Measurements from ENCODE around the gene SLIT3. TPM values are rescaled to one million over a fixed set of nuclear protein-coding genes. Genes with fewer than 3 reads are reported as not detected.

Gene SLIT3
- total and polyA plus RNA-seq, 2 donors: 8.4 to 9.2 TPM

- DNase-seq (ENCODE audit: low read depth in 6 of 9, low spot score in 9 of 9): no peak
- H3K4me3 ChIP-seq (ENCODE audit: low read length in 2 of 2): no peak overlapping the region
Measured at GRCh38 chr5:169185626-169186025, 115.3 kb downstream of the SLIT3 start.

GRCh38 chr5:169183576-169183975 is 117.4 kb downstream of the SLIT3 start:
- no peaks in the 10 kb centered on the region for H3K36me3 ChIP-seq (ENCODE audit: control insufficient read depth in 2 of 2, insufficient read depth in 2 of 2, low read length in 1 of 2)
- no peaks in the 10 kb centered on the region for H3K9me3 ChIP-seq (ENCODE audit: control insufficient read depth in 2 of 2, insufficient read depth in 1 of 2, low read length in 1 of 2)
- H3K27me3 ChIP-seq (ENCODE audit: control insufficient read depth in 2 of 2, insufficient read depth in 1 of 2, low read length in 1 of 2): no peaks in the 10 kb centered on the region
- DNase-seq (ENCODE audit: low read depth in 6 of 9, low spot score in 9 of 9): no peak
- H3K27ac ChIP-seq (ENCODE audit: low read depth in 1 of 2, low read length in 1 of 2): no peak overlapping the region
- no peak overlapping the region for H3K4me3 ChIP-seq (ENCODE audit: low read length in 2 of 2)
- H3K4me1 ChIP-seq (ENCODE audit: control insufficient read depth in 2 of 2, insufficient read depth in 2 of 2, low read length in 2 of 2): no peaks in the 10 kb centered on the region

More at GRCh38 chr5:169185626-169186025, 115.3 kb downstream of the SLIT3 start:
- H3K27ac ChIP-seq (ENCODE audit: low read depth in 1 of 2, low read length in 1 of 2): no peak overlapping the region
- H3K4me1 ChIP-seq (ENCODE audit: control insufficient read depth in 2 of 2, insufficient read depth in 2 of 2, low read length in 2 of 2): no peaks in the 10 kb centered on the region
- 92% methylated on average over 3 of the region's 3 CpGs for WGBS
- no peaks in the 10 kb centered on the region for H3K27me3 ChIP-seq (ENCODE audit: control insufficient read depth in 2 of 2, insufficient read depth in 1 of 2, low read length in 1 of 2)
- no peaks in the 10 kb centered on the region for H3K9me3 ChIP-seq (ENCODE audit: control insufficient read depth in 2 of 2, insufficient read depth in 1 of 2, low read length in 1 of 2)
- H3K36me3 ChIP-seq (ENCODE audit: control insufficient read depth in 2 of 2, insufficient read depth in 2 of 2, low read length in 1 of 2): no peaks in the 10 kb centered on the region

- Histone ChIP-seq H3K4me3 (ENCODE audit: low read length in 2 of 2) (no peak overlapping the region), H3K27ac (ENCODE audit: low read depth in 1 of 2, low read length in 1 of 2) (no peak overlapping the region), H3K4me1 (ENCODE audit: control insufficient read depth in 2 of 2, insufficient read depth in 2 of 2, low read length in 2 of 2) (no peaks in the 10 kb centered on the region), H3K36me3 (ENCODE audit: control insufficient read depth in 2 of 2, insufficient read depth in 2 of 2, low read length in 1 of 2) (no peaks in the 10 kb centered on the region), H3K9me3 (ENCODE audit: control insufficient read depth in 2 of 2, insufficient read depth in 1 of 2, low read length in 1 of 2) (no peaks in the 10 kb centered on the region), H3K27me3 (ENCODE audit: control insufficient read depth in 2 of 2, insufficient read depth in 1 of 2, low read length in 1 of 2) (no peaks in the 10 kb centered on the region)
- 89% methylated on average over 4 of the region's 4 CpGs for WGBS
- DNase-seq (ENCODE audit: low read depth in 6 of 9, low spot score in 9 of 9): no peak
Measured at GRCh38 chr5:169182797-169183196, 118.1 kb downstream of the SLIT3 start.

GRCh38 chr5:169181814-169182213 is 119.1 kb downstream of the SLIT3 start:
- Histone ChIP-seq H3K27me3 (ENCODE audit: control insufficient read depth in 2 of 2, insufficient read depth in 1 of 2, low read length in 1 of 2) (no peaks in the 10 kb centered on the region), H3K4me3 (ENCODE audit: low read length in 2 of 2) (no peak overlapping the region), H3K4me1 (ENCODE audit: control insufficient read depth in 2 of 2, insufficient read depth in 2 of 2, low read length in 2 of 2) (no peaks in the 10 kb centered on the region), H3K27ac (ENCODE audit: low read depth in 1 of 2, low read length in 1 of 2) (no peak overlapping the region), H3K36me3 (ENCODE audit: control insufficient read depth in 2 of 2, insufficient read depth in 2 of 2, low read length in 1 of 2) (no peaks in the 10 kb centered on the region), H3K9me3 (ENCODE audit: control insufficient read depth in 2 of 2, insufficient read depth in 1 of 2, low read length in 1 of 2) (no peaks in the 10 kb centered on the region)
- no peak for DNase-seq (ENCODE audit: low read depth in 6 of 9, low spot score in 9 of 9)
- WGBS: 79% methylated on average over 8 of the region's 8 CpGs

- H3K9me3 ChIP-seq (ENCODE audit: control insufficient read depth in 2 of 2, insufficient read depth in 1 of 2, low read length in 1 of 2): no peaks in the 10 kb centered on the region
- WGBS: 44% methylated on average over 3 of the region's 3 CpGs
- H3K27ac ChIP-seq (ENCODE audit: low read depth in 1 of 2, low read length in 1 of 2): no peak overlapping the region
- H3K36me3 ChIP-seq (ENCODE audit: control insufficient read depth in 2 of 2, insufficient read depth in 2 of 2, low read length in 1 of 2): no peaks in the 10 kb centered on the region
- no peaks in the 10 kb centered on the region for H3K27me3 ChIP-seq (ENCODE audit: control insufficient read depth in 2 of 2, insufficient read depth in 1 of 2, low read length in 1 of 2)
- H3K4me3 ChIP-seq (ENCODE audit: low read length in 2 of 2): no peak overlapping the region
- DNase-seq (ENCODE audit: low read depth in 6 of 9, low spot score in 9 of 9): no peak
- H3K4me1 ChIP-seq (ENCODE audit: control insufficient read depth in 2 of 2, insufficient read depth in 2 of 2, low read length in 2 of 2): no peaks in the 10 kb centered on the region
Measured at GRCh38 chr5:169178754-169179153, 122.2 kb downstream of the SLIT3 start.

- Histone ChIP-seq H3K9me3 (ENCODE audit: control insufficient read depth in 2 of 2, insufficient read depth in 1 of 2, low read length in 1 of 2) (no peaks in the 10 kb centered on the region), H3K27me3 (ENCODE audit: control insufficient read depth in 2 of 2, insufficient read depth in 1 of 2, low read length in 1 of 2) (no peaks in the 10 kb centered on the region), H3K36me3 (ENCODE audit: control insufficient read depth in 2 of 2, insufficient read depth in 2 of 2, low read length in 1 of 2) (no peaks in the 10 kb centered on the region), H3K4me1 (ENCODE audit: control insufficient read depth in 2 of 2, insufficient read depth in 2 of 2, low read length in 2 of 2) (no peaks in the 10 kb centered on the region), H3K4me3 (ENCODE audit: low read length in 2 of 2) (no peak overlapping the region), H3K27ac (ENCODE audit: low read depth in 1 of 2, low read length in 1 of 2) (no peak overlapping the region)
- WGBS: 89% methylated on average over 5 of the region's 5 CpGs
- DNase-seq (ENCODE audit: low read depth in 6 of 9, low spot score in 9 of 9): no peak
Measured at GRCh38 chr5:169178274-169178673, 122.7 kb downstream of the SLIT3 start.

- Histone ChIP-seq H3K27me3 (ENCODE audit: control insufficient read depth in 2 of 2, insufficient read depth in 1 of 2, low read length in 1 of 2) (no peaks in the 10 kb centered on the region), H3K4me3 (ENCODE audit: low read length in 2 of 2) (no peak overlapping the region), H3K4me1 (ENCODE audit: control insufficient read depth in 2 of 2, insufficient read depth in 2 of 2, low read length in 2 of 2) (no peaks in the 10 kb centered on the region), H3K9me3 (ENCODE audit: control insufficient read depth in 2 of 2, insufficient read depth in 1 of 2, low read length in 1 of 2) (no peaks in the 10 kb centered on the region), H3K36me3 (ENCODE audit: control insufficient read depth in 2 of 2, insufficient read depth in 2 of 2, low read length in 1 of 2) (no peaks in the 10 kb centered on the region), H3K27ac (ENCODE audit: low read depth in 1 of 2, low read length in 1 of 2) (no peak overlapping the region)
- whole genome bisulfite sequencing: 71% methylated on average over 5 of the region's 5 CpGs
- no peak for DNase-seq (ENCODE audit: low read depth in 6 of 9, low spot score in 9 of 9)
Measured at GRCh38 chr5:169176709-169177694, 123.9 kb downstream of the SLIT3 start.

GRCh38 chr5:169175733-169176132 is 125.2 kb downstream of the SLIT3 start:
- Histone ChIP-seq H3K4me3 (ENCODE audit: low read length in 2 of 2) (no peak overlapping the region), H3K36me3 (ENCODE audit: control insufficient read depth in 2 of 2, insufficient read depth in 2 of 2, low read length in 1 of 2) (no peaks in the 10 kb centered on the region), H3K27me3 (ENCODE audit: control insufficient read depth in 2 of 2, insufficient read depth in 1 of 2, low read length in 1 of 2) (no peaks in the 10 kb centered on the region), H3K27ac (ENCODE audit: low read depth in 1 of 2, low read length in 1 of 2) (no peak overlapping the region), H3K9me3 (ENCODE audit: control insufficient read depth in 2 of 2, insufficient read depth in 1 of 2, low read length in 1 of 2) (no peaks in the 10 kb centered on the region), H3K4me1 (ENCODE audit: control insufficient read depth in 2 of 2, insufficient read depth in 2 of 2, low read length in 2 of 2) (no peaks in the 10 kb centered on the region)
- 94% methylated on average over 3 of the region's 3 CpGs for WGBS
- no peak for DNase-seq (ENCODE audit: low read depth in 6 of 9, low spot score in 9 of 9)

GRCh38 chr5:169174923-169175322 is 126.0 kb downstream of the SLIT3 start:
- H3K27ac ChIP-seq (ENCODE audit: low read depth in 1 of 2, low read length in 1 of 2): no peak overlapping the region

More at GRCh38 chr5:169174923-169175322, 126.0 kb downstream of the SLIT3 start:
- Histone ChIP-seq H3K36me3 (ENCODE audit: control insufficient read depth in 2 of 2, insufficient read depth in 2 of 2, low read length in 1 of 2) (no peaks in the 10 kb centered on the region), H3K27me3 (ENCODE audit: control insufficient read depth in 2 of 2, insufficient read depth in 1 of 2, low read length in 1 of 2) (no peaks in the 10 kb centered on the region), H3K4me1 (ENCODE audit: control insufficient read depth in 2 of 2, insufficient read depth in 2 of 2, low read length in 2 of 2) (no peaks in the 10 kb centered on the region), H3K9me3 (ENCODE audit: control insufficient read depth in 2 of 2, insufficient read depth in 1 of 2, low read length in 1 of 2) (no peaks in the 10 kb centered on the region), H3K4me3 (ENCODE audit: low read length in 2 of 2) (no peak overlapping the region)
- WGBS: 94% methylated on average over 1 of the region's 1 CpG
- no peak for DNase-seq (ENCODE audit: low read depth in 6 of 9, low spot score in 9 of 9)

All from thymus (tissue), 11 donors.